Uterus (tissue), 2 donors: Measurements from ENCODE around the gene KIAA0825.

Experiments
- CTCF ChIP-seq, 4 experiments: fragments of 200-600 bp in 2 of 4; fragments of 450-650 bp in 2 of 4; sonication (generic) in 2 of 4; IDR thresholded peaks; one replicate each; pipeline ENCODE4 v1.5.1; 2016 to 2019; ENCODE audit warnings: antibody characterized with exemption in 4 of 4, mild to moderate bottlenecking in 2 of 4, moderate library complexity in 1 of 4
- POLR2A ChIP-seq, 2 donors: fragments of 450-650 bp; IDR thresholded peaks; one replicate each; pipeline ENCODE4 v1.6.1; 2016; ENCODE audit warnings: antibody characterized with exemption in 2 of 2, mild to moderate bottlenecking in 1 of 2, moderate library complexity in 1 of 2

- TF ChIP-seq CTCF (IDR thresholded peaks at IDR 0.05): no peak
- no peak for TF ChIP-seq POLR2A (IDR thresholded peaks at IDR 0.05)
Observed at GRCh38 chr5:94646758-94647157, 28.4 kb upstream of the KIAA0825 start.
